22Rv1 (cell line): ENCODE results near the gene FBXW8.

Experiments used
- H3K27ac ChIP-seq: fragments of 450-650 bp; 2 replicates; pipeline ENCODE4 v1.5.1; 2017
- ZFX ChIP-seq: fragments of 450-650 bp; IDR thresholded peaks from 2 replicates; pipeline ENCODE4 v1.6.1; 2017; ENCODE audit warnings: antibody characterized with exemption, borderline replicate concordance
- TF ChIP-seq, protein P1 (sequence below): fragments of 450-650 bp; IDR thresholded peaks from 2 replicates; pipeline ENCODE4 v1.5.1; 2017; ENCODE audit warnings: mild to moderate bottlenecking

FBXW8 gene

DNA sequence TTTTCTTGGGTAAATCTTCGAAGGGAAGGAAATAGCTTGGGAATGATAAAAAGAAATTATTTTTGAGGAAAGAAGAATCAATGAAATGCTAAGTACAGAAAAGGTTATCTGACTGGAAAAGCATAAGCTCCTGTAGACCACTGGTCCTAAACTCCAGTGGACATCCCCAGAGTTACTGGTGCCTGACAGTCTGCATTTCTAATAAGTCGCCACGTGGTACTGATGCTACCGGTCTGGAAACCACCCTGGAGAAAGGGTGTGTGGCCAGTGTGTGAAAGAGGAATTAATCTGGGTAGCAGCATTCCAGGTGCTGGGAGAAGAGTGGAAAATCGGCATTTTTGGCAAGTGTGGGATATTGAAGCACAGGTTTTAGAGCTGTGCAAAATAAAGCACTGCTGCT, 73.3 kb downstream of the FBXW8 start:
- TF ChIP-seq, protein P1, sequence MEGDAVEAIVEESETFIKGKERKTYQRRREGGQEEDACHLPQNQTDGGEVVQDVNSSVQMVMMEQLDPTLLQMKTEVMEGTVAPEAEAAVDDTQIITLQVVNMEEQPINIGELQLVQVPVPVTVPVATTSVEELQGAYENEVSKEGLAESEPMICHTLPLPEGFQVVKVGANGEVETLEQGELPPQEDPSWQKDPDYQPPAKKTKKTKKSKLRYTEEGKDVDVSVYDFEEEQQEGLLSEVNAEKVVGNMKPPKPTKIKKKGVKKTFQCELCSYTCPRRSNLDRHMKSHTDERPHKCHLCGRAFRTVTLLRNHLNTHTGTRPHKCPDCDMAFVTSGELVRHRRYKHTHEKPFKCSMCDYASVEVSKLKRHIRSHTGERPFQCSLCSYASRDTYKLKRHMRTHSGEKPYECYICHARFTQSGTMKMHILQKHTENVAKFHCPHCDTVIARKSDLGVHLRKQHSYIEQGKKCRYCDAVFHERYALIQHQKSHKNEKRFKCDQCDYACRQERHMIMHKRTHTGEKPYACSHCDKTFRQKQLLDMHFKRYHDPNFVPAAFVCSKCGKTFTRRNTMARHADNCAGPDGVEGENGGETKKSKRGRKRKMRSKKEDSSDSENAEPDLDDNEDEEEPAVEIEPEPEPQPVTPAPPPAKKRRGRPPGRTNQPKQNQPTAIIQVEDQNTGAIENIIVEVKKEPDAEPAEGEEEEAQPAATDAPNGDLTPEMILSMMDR, result no peak
- no peak for TF ChIP-seq ZFX
- no peak overlapping the region for H3K27ac ChIP-seq

DNA sequence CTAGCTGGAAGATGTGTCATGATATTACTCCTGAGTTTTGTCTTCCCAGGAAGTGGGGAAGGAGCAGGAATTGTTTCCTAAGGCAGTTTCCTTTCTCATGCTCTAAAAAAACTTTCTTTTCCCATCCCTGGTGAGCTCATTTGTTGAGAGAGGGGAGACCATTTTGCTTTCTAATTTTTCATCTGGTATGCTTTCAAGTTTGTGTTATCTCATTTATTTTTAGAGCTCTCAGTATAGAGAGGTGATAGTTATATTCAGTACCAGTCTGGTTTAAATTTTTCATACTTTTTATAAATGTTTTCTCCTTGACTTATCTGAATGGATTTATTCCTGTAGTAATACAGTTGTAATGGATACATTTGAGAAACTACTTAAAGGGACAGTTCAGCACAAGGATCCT, 79.6 kb downstream of the FBXW8 start:
- TF ChIP-seq, protein P1, result no peak
- TF ChIP-seq ZFX, result no peak

GRCh38 chr12:116990971-116991966, 80.5 kb downstream of the FBXW8 start:
- H3K27ac ChIP-seq, result 0 out of 2 replicates have a peak overlapping the region, but pooled peaks have one; percentile 12
- no peak for TF ChIP-seq ZFX
- TF ChIP-seq, protein P1, result no peak

More for the DNA sequence above, 79.6 kb downstream of the FBXW8 start:
- no peak overlapping the region for H3K27ac ChIP-seq

DNA sequence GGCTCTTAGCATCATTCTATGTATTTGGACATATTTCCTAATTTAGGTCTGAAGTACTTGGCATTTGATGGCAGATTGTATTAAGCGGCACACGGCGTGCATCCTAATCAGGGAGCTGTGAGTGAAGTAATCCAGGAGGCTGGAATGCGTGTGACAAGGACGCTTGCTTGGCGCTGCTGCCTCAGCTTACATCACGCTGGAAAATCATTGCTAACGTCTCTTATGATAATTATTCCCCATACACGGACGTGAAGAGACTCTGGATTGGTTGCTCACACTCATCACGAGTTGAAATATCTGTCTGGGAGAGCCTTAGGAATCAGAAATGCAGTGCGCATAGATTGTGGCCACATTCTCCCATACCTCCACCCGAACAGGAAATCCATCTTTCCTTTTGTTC, 85.3 kb downstream of the FBXW8 start:
- no peak overlapping the region for H3K27ac ChIP-seq
- TF ChIP-seq ZFX, result no peak
- TF ChIP-seq, protein P1, result no peak

GRCh38 chr12:116996621-116997020, 85.9 kb downstream of the FBXW8 start:
- H3K27ac ChIP-seq, result no peak overlapping the region
- TF ChIP-seq, protein P1, result no peak
- TF ChIP-seq ZFX, result no peak

- H3K27ac ChIP-seq, result no peak overlapping the region
- no peak for TF ChIP-seq ZFX
- TF ChIP-seq, protein P1, result no peak
These were observed 88.3 kb downstream of the FBXW8 start for GRCh38 chr12:116999066-116999465.

GRCh38 chr12:117000316-117000715, 89.6 kb downstream of the FBXW8 start:
- TF ChIP-seq, protein P1, result no peak
- TF ChIP-seq ZFX, result no peak

More at GRCh38 chr12:117000316-117000715, 89.6 kb downstream of the FBXW8 start:
- H3K27ac ChIP-seq, result no peak overlapping the region
